Neural cell (in vitro differentiated cells): ENCODE results near the gene EEF1AKMT2.

ENCODE experiments used
- EP300 ChIP-seq: fragments of 450-650 bp; conservative IDR thresholded peaks from 2 replicates; pipeline ENCODE4 v1.6.1; 2014; ENCODE audit warnings: antibody characterized with exemption, mild to moderate bottlenecking, moderate library complexity; ENCODE audit not compliant: poor library complexity, severe bottlenecking
- EZH2 ChIP-seq: fragments of 200-600, 300-800 bp; shearing (Covaris generic), sonication (generic); IDR thresholded peaks from 2 replicates; pipeline ENCODE4 v1.6.1; 2014; ENCODE audit warnings: antibody characterized with exemption, low read length, borderline replicate concordance, mild to moderate bottlenecking; ENCODE audit not compliant: insufficient read depth, poor library complexity, severe bottlenecking
- POLR2AphosphoS5 ChIP-seq: IDR thresholded peaks from 2 replicates; pipeline ENCODE4 v1.6.1; 2012
- RAD21 ChIP-seq: fragments of 450-650 bp; conservative IDR thresholded peaks from 2 replicates; pipeline ENCODE4 v1.6.1; 2014; ENCODE audit warnings: antibody characterized with exemption, mild to moderate bottlenecking, moderate library complexity
- SMC3 ChIP-seq: fragments of 450-650 bp; conservative IDR thresholded peaks from 2 replicates; pipeline ENCODE4 v1.6.1; 2014; ENCODE audit warnings: antibody characterized with exemption, mild to moderate bottlenecking, moderate library complexity; ENCODE audit not compliant: poor library complexity
- TAF1 ChIP-seq: IDR thresholded peaks from 2 replicates; pipeline ENCODE4 v1.6.1; 2012; ENCODE audit warnings: low read depth
- TF ChIP-seq, protein P1 (sequence below): IDR thresholded peaks from 2 replicates; pipeline ENCODE4 v1.6.1; 2012; ENCODE audit warnings: borderline replicate concordance
- TF ChIP-seq, protein P2 (sequence below): fragments of 450-650 bp; IDR thresholded peaks from 2 replicates; pipeline ENCODE4 v1.5.1; 2014; ENCODE audit warnings: antibody characterized with exemption, mild to moderate bottlenecking, moderate library complexity; ENCODE audit not compliant: poor library complexity, severe bottlenecking

DNA sequence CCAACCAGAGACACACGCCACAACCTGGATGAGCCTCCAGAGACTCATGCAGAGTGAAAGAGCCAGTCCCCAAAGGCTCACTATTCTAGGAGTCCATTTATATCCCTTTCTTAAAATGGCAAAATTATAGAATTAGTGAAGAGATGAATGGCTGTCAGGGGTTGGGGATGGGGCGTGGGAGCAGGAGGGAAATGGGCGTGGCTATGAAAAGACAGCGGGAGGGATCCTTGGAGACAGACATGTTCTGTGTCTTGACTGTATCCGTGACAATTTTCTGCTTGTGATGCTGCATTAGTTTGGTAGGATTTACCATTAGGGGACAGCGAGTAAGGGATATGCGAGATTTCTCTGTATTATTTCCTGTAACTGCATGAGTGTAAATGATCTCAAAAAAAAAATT is 80.5 kb downstream of the EEF1AKMT2 start:
- TF ChIP-seq, protein P1, sequence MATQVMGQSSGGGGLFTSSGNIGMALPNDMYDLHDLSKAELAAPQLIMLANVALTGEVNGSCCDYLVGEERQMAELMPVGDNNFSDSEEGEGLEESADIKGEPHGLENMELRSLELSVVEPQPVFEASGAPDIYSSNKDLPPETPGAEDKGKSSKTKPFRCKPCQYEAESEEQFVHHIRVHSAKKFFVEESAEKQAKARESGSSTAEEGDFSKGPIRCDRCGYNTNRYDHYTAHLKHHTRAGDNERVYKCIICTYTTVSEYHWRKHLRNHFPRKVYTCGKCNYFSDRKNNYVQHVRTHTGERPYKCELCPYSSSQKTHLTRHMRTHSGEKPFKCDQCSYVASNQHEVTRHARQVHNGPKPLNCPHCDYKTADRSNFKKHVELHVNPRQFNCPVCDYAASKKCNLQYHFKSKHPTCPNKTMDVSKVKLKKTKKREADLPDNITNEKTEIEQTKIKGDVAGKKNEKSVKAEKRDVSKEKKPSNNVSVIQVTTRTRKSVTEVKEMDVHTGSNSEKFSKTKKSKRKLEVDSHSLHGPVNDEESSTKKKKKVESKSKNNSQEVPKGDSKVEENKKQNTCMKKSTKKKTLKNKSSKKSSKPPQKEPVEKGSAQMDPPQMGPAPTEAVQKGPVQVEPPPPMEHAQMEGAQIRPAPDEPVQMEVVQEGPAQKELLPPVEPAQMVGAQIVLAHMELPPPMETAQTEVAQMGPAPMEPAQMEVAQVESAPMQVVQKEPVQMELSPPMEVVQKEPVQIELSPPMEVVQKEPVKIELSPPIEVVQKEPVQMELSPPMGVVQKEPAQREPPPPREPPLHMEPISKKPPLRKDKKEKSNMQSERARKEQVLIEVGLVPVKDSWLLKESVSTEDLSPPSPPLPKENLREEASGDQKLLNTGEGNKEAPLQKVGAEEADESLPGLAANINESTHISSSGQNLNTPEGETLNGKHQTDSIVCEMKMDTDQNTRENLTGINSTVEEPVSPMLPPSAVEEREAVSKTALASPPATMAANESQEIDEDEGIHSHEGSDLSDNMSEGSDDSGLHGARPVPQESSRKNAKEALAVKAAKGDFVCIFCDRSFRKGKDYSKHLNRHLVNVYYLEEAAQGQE = no peak
- TF ChIP-seq, protein P2, sequence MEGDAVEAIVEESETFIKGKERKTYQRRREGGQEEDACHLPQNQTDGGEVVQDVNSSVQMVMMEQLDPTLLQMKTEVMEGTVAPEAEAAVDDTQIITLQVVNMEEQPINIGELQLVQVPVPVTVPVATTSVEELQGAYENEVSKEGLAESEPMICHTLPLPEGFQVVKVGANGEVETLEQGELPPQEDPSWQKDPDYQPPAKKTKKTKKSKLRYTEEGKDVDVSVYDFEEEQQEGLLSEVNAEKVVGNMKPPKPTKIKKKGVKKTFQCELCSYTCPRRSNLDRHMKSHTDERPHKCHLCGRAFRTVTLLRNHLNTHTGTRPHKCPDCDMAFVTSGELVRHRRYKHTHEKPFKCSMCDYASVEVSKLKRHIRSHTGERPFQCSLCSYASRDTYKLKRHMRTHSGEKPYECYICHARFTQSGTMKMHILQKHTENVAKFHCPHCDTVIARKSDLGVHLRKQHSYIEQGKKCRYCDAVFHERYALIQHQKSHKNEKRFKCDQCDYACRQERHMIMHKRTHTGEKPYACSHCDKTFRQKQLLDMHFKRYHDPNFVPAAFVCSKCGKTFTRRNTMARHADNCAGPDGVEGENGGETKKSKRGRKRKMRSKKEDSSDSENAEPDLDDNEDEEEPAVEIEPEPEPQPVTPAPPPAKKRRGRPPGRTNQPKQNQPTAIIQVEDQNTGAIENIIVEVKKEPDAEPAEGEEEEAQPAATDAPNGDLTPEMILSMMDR = no peak
- TF ChIP-seq POLR2AphosphoS5 (no peak), EZH2 (no peak), EP300 (no peak), SMC3 (no peak), RAD21 (no peak), TAF1 (no peak)
